GM10248 (cell line): ENCODE results near the gene SGCD.

Experiments
- CTCF ChIA-PET: fragments of 300-600 bp; sonication (Branson Sonifier 250); formaldehyde crosslinking; extraction: SDS; loops from one replicate; lab custom pipeline; 2021; ENCODE audit warnings: antibody characterized with exemption; lab: Yijun Ruan, JAX
- POLR2A ChIA-PET: fragments of 350-650 bp; sonication (Branson Sonifier 250); formaldehyde crosslinking; extraction: SDS; loops from one replicate; lab custom pipeline; 2020; ENCODE audit warnings: antibody characterized with exemption; lab: Yijun Ruan, JAX
- DNase-seq: peaks from one replicate; pipeline ENCODE4 v3.0.0; 2012; ENCODE audit errors: extremely low spot score
- TF ChIP-seq, protein P1 (sequence below): IDR thresholded peaks from 2 replicates; pipeline ENCODE4 v1.5.1; 2012; ENCODE audit warnings: mild to moderate bottlenecking, low read depth; ENCODE audit errors: extremely low read depth, missing control alignments, control extremely low read depth

The SGCD gene

GRCh38 chr5:156523607-156524006 lies 196.6 kb downstream of the SGCD start:
- CTCF ChIA-PET = no interaction called here
- no peak for DNase-seq
- POLR2A ChIA-PET = no interaction called here
- TF ChIP-seq, protein P1, sequence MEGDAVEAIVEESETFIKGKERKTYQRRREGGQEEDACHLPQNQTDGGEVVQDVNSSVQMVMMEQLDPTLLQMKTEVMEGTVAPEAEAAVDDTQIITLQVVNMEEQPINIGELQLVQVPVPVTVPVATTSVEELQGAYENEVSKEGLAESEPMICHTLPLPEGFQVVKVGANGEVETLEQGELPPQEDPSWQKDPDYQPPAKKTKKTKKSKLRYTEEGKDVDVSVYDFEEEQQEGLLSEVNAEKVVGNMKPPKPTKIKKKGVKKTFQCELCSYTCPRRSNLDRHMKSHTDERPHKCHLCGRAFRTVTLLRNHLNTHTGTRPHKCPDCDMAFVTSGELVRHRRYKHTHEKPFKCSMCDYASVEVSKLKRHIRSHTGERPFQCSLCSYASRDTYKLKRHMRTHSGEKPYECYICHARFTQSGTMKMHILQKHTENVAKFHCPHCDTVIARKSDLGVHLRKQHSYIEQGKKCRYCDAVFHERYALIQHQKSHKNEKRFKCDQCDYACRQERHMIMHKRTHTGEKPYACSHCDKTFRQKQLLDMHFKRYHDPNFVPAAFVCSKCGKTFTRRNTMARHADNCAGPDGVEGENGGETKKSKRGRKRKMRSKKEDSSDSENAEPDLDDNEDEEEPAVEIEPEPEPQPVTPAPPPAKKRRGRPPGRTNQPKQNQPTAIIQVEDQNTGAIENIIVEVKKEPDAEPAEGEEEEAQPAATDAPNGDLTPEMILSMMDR = no peak

DNA sequence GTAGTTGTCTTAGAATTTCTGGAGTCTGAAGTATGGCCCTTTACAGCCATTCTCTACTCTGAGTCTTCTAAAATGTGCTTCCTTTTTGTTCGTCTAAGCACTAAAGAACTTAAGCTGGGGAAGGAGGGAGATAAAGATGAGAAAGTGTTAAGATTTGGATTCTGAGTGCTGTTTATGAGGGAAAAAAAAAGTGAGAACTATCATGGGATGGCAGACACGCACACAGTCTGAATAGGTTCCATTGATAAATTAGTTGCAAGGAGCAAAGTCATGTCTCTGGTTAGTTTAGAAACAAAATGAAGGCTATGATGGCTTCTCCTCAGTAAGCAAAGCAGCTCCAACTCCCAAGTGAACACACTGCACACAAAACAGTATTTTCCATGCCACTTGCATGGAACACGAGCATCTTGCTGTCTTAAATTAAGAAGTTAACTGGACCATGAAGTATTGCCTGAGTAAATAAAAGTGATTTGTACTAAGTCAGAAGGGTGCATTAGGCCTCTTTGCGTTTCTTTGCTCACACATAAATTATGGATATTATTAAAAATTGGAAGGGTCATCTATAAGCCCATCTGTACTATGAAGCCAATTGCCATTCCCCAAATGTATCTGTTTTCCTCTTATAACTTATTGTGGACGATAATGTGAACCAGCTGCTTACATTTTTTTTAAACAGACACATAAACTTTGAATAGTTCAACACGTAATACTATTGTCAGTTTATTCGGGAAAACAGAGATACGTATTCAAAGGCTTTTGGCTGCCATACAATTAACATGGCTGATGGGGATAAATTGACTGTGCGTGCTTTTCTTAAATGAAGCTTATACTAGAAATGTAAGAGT lies 199.3 kb downstream of the SGCD start:
- CTCF ChIA-PET = no interaction called here
- no peak for DNase-seq
- POLR2A ChIA-PET = no interaction called here
- TF ChIP-seq, protein P1 = no peak

GRCh38 chr5:156527611-156528010 lies 200.6 kb downstream of the SGCD start:
- ChIA-PET POLR2A (no interaction called here), CTCF (no interaction called here)
- TF ChIP-seq, protein P1 = no peak
- no peak for DNase-seq

DNA sequence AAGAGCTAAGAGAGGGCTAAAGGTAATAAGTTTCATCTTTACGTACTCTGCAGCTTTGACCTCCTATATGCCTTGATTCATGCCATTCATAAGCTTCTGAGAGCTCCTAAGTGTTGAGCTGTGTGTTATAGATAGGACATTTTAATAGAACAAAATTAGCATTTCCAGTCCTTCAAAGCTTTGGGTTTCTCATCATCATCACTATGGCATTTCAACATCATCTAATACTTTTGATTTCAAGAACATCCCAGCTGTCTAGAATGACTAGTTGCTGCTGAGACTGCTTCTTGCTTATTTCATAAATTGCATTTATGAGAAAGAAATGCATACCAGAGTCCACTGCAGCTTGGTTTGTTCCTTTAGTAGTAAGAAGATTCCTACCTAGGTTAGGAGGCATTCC lies 201.7 kb downstream of the SGCD start:
- ChIA-PET POLR2A (no interaction called here), CTCF (interaction anchor here (1.4 kb wide), 1 partner anchor 11 kb away, joined by 3 read pairs; no protein-coding TSS in a partner anchor)
- TF ChIP-seq, protein P1 = no peak
- no peak for DNase-seq

DNA sequence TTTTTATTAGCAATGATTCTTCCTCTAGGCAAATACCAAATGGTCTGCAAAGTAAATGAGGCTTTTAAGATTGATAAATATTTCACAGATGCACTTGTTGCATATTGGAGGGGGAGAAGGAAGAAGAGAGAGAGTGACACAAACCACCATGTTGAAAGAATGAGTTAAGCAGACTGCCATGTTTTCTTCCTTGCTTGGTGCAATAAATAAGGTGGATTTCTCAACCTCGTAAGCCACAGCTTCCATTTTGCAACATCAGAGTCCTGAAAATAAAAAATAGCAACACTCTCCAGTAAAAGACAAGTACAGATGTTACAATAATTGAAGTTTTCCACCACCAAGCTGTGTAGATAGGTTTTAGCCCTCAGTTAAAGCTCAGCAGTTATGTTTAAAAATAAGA lies 202.9 kb downstream of the SGCD start:
- ChIA-PET POLR2A (no interaction called here), CTCF (no interaction called here)
- DNase-seq = no peak
- TF ChIP-seq, protein P1 = no peak

GRCh38 chr5:156531199-156531598 lies 204.2 kb downstream of the SGCD start:
- ChIA-PET POLR2A (no interaction called here), CTCF (no interaction called here)
- no peak for DNase-seq
- TF ChIP-seq, protein P1 = no peak
